ENCODE measurements around the gene ATRAID. TPM values are rescaled to one million over a fixed set of nuclear protein-coding genes. Genes with fewer than 3 reads are reported as not detected.

Gene ATRAID
- total RNA-seq, 1 experiment from 2014 or later: 108 TPM

DNA sequence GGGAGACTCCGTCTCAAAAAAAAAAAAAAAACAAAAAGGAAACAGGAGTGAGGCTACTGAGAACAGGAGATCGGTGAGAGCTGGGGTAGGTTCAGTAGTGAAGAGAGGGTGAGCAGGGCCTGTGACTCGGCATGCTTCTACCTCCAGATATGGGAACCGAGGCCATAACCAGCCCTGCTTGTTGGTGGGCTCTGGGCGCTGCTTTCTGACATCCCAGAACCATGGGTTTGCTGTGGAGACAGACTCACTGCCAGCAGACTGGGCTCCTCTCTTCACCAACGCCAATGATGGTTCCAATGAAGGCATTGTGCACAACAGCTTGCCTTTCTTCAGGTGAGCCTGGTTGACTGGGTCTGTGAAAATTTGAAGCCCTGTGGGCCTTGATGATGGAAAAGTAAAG is 11.6 kb downstream of the ATRAID start:
- Mint-ChIP-seq H3K27me3 (ENCODE audit: low read depth) (no peaks in the 10 kb centered on the region), H3K36me3 (ENCODE audit: insufficient read depth in 1 of 3, low read depth in 3 of 3) (peaks cover 70 to 95% (median 95%) of the 10 kb centered on the region in 3 experiments), H3K9me3 (no peaks in the 10 kb centered on the region), H3K4me3 (no peak overlapping the region), H3K27ac (no peak overlapping the region; a peak in 1 of 7 replicates), H3K4me1 (peaks cover 6 to 7% of the 10 kb centered on the region in 2 experiments; a peak in 3 of 4 replicates)
- WGBS (ENCODE audit: extremely low coverage, insufficient read length, low lambda C conversion rate): no CpG with 5 or more reads among the region's 6 CpGs
- H3K4me1 ChIP-seq (ENCODE audit: insufficient read depth, low read length): peaks cover under 1% of the 10 kb centered on the region; the same call in 1 of the 2 replicates
- H3K79me1 ChIP-seq (ENCODE audit: insufficient read depth, low read depth, low read length, poor library complexity, severe bottlenecking): no peaks in the 10 kb centered on the region
- no peak overlapping the region for H2BK120ac ChIP-seq (ENCODE audit: low read depth, low read length, poor library complexity, severe bottlenecking)
- no peak overlapping the region for H2AFZ ChIP-seq (ENCODE audit: low read length)
- TF ChIP-seq, protein P1, sequence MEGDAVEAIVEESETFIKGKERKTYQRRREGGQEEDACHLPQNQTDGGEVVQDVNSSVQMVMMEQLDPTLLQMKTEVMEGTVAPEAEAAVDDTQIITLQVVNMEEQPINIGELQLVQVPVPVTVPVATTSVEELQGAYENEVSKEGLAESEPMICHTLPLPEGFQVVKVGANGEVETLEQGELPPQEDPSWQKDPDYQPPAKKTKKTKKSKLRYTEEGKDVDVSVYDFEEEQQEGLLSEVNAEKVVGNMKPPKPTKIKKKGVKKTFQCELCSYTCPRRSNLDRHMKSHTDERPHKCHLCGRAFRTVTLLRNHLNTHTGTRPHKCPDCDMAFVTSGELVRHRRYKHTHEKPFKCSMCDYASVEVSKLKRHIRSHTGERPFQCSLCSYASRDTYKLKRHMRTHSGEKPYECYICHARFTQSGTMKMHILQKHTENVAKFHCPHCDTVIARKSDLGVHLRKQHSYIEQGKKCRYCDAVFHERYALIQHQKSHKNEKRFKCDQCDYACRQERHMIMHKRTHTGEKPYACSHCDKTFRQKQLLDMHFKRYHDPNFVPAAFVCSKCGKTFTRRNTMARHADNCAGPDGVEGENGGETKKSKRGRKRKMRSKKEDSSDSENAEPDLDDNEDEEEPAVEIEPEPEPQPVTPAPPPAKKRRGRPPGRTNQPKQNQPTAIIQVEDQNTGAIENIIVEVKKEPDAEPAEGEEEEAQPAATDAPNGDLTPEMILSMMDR (conservative IDR thresholded peaks at IDR 0.05): no peak
- H2BK15ac ChIP-seq (ENCODE audit: low read depth, low read length): no peak overlapping the region
- H4K91ac ChIP-seq (ENCODE audit: insufficient read length, low read depth, low read length): no peak overlapping the region
- no peak for DNase-seq
- H2BK12ac ChIP-seq (ENCODE audit: insufficient read length, low read depth, low read length): no peak overlapping the region
- H3K27ac ChIP-seq (ENCODE audit: insufficient read length, low read depth, low read length): no peak overlapping the region
- no peak overlapping the region for H3K14ac ChIP-seq (ENCODE audit: insufficient read depth, low read length)
- no peak overlapping the region for H3K18ac ChIP-seq (ENCODE audit: insufficient read length, low read depth, low read length)
- H3K27me3 ChIP-seq (ENCODE audit: insufficient read depth, low read length): no peaks in the 10 kb centered on the region
- no peak overlapping the region for H4K8ac ChIP-seq (replicated peaks; ENCODE audit: insufficient read length, low read depth, low read length)
- H3K4me2 ChIP-seq (ENCODE audit: insufficient read depth, insufficient read length, low read length): no peak overlapping the region
- no peak overlapping the region for H3K9ac ChIP-seq (ENCODE audit: extremely low read depth, insufficient read length, low read length)
- no peaks in the 10 kb centered on the region for H4K20me1 ChIP-seq (ENCODE audit: control insufficient read depth, insufficient read depth, insufficient read length)
- no peak overlapping the region for H3K23ac ChIP-seq (ENCODE audit: insufficient read length, low read depth, low read length)
- H2BK20ac ChIP-seq (ENCODE audit: low read depth, low read length, poor library complexity, severe bottlenecking): no peak overlapping the region
- H3K56ac ChIP-seq (ENCODE audit: insufficient read length, low read depth, low read length): no peak overlapping the region
- peaks cover 5% of the 10 kb centered on the region; the same call in 1 of the 2 replicates for H3K79me2 ChIP-seq (ENCODE audit: insufficient read depth, low read length)
- no peak overlapping the region for H3T11ph ChIP-seq (ENCODE audit: low read length)
- H3K23me2 ChIP-seq (ENCODE audit: insufficient read length, low read depth, low read length, poor library complexity, severe bottlenecking): no peaks in the 10 kb centered on the region
- H3K9me3 ChIP-seq (ENCODE audit: control insufficient read depth, low read depth, low read length): no peaks in the 10 kb centered on the region
- no peak overlapping the region for H2BK5ac ChIP-seq (ENCODE audit: insufficient read length, low read length)
- H4K5ac ChIP-seq (ENCODE audit: insufficient read length, low read depth, low read length): no peak overlapping the region
- no peak overlapping the region for H3K4ac ChIP-seq (ENCODE audit: low read depth, low read length)
- H2AK5ac ChIP-seq (ENCODE audit: insufficient read length, low read length): no peak overlapping the region
